K562 (cell line): Measurements from ENCODE around the gene PCNX2.

ENCODE experiments used
- ATF2 ChIP-seq: sonication (generic); formaldehyde crosslinking; IDR thresholded peaks from 2 replicates; pipeline ENCODE4 v1.8.1; 2022; ENCODE audit warnings: missing genetic modification reagents
- CLOCK ChIP-seq: fragments of 250-450 bp; sonication (Bioruptor Pico); IDR thresholded peaks from 2 replicates; pipeline ENCODE4 v1.4.0; 2020; ENCODE audit warnings: mild to moderate bottlenecking, moderate library complexity, borderline replicate concordance
- CTCF ChIP-seq, 3 experiments: IDR thresholded peaks in 2 of 3; conservative IDR thresholded peaks in 1 of 3; 2 replicates each; pipeline ENCODE4 v1.5.1; 2011 to 2012; ENCODE audit warnings: low read length in 3 of 3, mild to moderate bottlenecking in 3 of 3, control low read depth in 2 of 3, improper control_type of control experiment in 1 of 3, inconsistent platforms in 1 of 3, low read depth in 1 of 3, mixed read lengths in 1 of 3, moderate library complexity in 1 of 3; ENCODE audit not compliant: insufficient read depth in 2 of 3
- HMGXB4 ChIP-seq: sonication (generic); formaldehyde crosslinking; IDR thresholded peaks from 2 replicates; pipeline ENCODE4 v1.8.1; 2023; ENCODE audit warnings: mild to moderate bottlenecking, missing genetic modification reagents
- POLR2A ChIP-seq: fragments of 450-650 bp; conservative IDR thresholded peaks from 2 replicates; pipeline ENCODE4 v1.6.1; 2016
- REST ChIP-seq, 2 experiments: fragments of 450-650 bp; formaldehyde crosslinking in 1 of 2; IDR thresholded peaks; 2 replicates each; pipeline versions ENCODE4 v1.4.0 to v1.6.1; 2014 to 2020; ENCODE audit warnings: mild to moderate bottlenecking in 2 of 2, borderline replicate concordance in 1 of 2, low read depth in 1 of 2
- SMC3 ChIP-seq: conservative IDR thresholded peaks from 2 replicates; pipeline ENCODE4 v1.6.1; 2011; ENCODE audit warnings: low read depth, low read length, improper control_type of control experiment; ENCODE audit not compliant: insufficient read depth
- TARDBP ChIP-seq: fragments of 450-650 bp; IDR thresholded peaks from 2 replicates; pipeline ENCODE4 v1.6.1; 2016
- THAP7 ChIP-seq: fragments of 250-450 bp; sonication (Bioruptor Pico); IDR thresholded peaks from 2 replicates; pipeline ENCODE4 v1.5.0; 2021
- YY1 ChIP-seq, 3 experiments: IDR thresholded peaks; 2 replicates each; pipeline ENCODE4 v1.6.1; 2011; ENCODE audit warnings: low read length in 2 of 3, mild to moderate bottlenecking in 2 of 3, moderate library complexity in 2 of 3, borderline replicate concordance in 1 of 3, control low read depth in 1 of 3, low read depth in 1 of 3; ENCODE audit not compliant: insufficient read depth in 3 of 3, insufficient replicate concordance in 2 of 3, control insufficient read depth in 1 of 3, insufficient read length in 1 of 3; ENCODE audit errors: extremely low read depth in 1 of 3
- ZNF699 ChIP-seq: fragments of 250-450 bp; sonication (Bioruptor Pico); IDR thresholded peaks from 2 replicates; pipeline ENCODE4 v1.8.0; 2021; ENCODE audit warnings: mild to moderate bottlenecking, moderate library complexity; ENCODE audit not compliant: insufficient replicate concordance

GRCh38 chr1:233251201-233251720 lies 44.3 kb downstream of the PCNX2 start:
- TF ChIP-seq CTCF (IDR thresholded peaks at IDR 0.05 in 2 of 3, conservative IDR thresholded peaks at IDR 0.05 in 1 of 3; ENCODE audit: insufficient read depth in 2 of 3, low read depth in 1 of 3, low read length in 3 of 3) (no peak), ZNF699 (CRISPR knock-in tag) (no peak), ATF2 (CRISPR knock-in tag) (no peak), SMC3 (no peak), THAP7 (no peak), HMGXB4 (CRISPR knock-in tag) (no peak), YY1 (IDR thresholded peaks at IDR 0.05; ENCODE audit: borderline replicate concordance in 1 of 3, control insufficient read depth in 1 of 3, extremely low read depth in 1 of 3, insufficient read depth in 3 of 3, insufficient read length in 1 of 3, insufficient replicate concordance in 2 of 3, low read depth in 1 of 3, low read length in 2 of 3) (no peak), REST (IDR thresholded peaks at IDR 0.05; ENCODE audit: borderline replicate concordance) (no peak), REST (CRISPR knock-in tag; IDR thresholded peaks at IDR 0.05; ENCODE audit: low read depth) (no peak), TARDBP (no peak), CLOCK (no peak), POLR2A (no peak)
